ENCODE results near the gene SPINK2.

- TF ChIP-seq CTCF (IDR thresholded peaks at IDR 0.05): no peak
- TF ChIP-seq POLR2A (IDR thresholded peaks at IDR 0.05): no peak
Measured at GRCh38 chr4:56782019-56782418, 39.5 kb downstream of the SPINK2 start.

Data from thyroid gland (tissue), 4 donors.